GM03348 (cell line): ENCODE data around the gene MAP3K19.
"Not testable (repeated sequence)": the region's sequence is repeated elsewhere in the genome, so short reads cannot be mapped to it uniquely, and the experiment has no call there.

Experiments
- DNase-seq: peaks from one replicate; pipeline ENCODE4 v3.0.0; 2012; ENCODE audit warnings: low spot score

MAP3K19 gene, protein sequence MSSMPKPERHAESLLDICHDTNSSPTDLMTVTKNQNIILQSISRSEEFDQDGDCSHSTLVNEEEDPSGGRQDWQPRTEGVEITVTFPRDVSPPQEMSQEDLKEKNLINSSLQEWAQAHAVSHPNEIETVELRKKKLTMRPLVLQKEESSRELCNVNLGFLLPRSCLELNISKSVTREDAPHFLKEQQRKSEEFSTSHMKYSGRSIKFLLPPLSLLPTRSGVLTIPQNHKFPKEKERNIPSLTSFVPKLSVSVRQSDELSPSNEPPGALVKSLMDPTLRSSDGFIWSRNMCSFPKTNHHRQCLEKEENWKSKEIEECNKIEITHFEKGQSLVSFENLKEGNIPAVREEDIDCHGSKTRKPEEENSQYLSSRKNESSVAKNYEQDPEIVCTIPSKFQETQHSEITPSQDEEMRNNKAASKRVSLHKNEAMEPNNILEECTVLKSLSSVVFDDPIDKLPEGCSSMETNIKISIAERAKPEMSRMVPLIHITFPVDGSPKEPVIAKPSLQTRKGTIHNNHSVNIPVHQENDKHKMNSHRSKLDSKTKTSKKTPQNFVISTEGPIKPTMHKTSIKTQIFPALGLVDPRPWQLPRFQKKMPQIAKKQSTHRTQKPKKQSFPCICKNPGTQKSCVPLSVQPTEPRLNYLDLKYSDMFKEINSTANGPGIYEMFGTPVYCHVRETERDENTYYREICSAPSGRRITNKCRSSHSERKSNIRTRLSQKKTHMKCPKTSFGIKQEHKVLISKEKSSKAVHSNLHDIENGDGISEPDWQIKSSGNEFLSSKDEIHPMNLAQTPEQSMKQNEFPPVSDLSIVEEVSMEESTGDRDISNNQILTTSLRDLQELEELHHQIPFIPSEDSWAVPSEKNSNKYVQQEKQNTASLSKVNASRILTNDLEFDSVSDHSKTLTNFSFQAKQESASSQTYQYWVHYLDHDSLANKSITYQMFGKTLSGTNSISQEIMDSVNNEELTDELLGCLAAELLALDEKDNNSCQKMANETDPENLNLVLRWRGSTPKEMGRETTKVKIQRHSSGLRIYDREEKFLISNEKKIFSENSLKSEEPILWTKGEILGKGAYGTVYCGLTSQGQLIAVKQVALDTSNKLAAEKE (N-terminal part only)

DNA sequence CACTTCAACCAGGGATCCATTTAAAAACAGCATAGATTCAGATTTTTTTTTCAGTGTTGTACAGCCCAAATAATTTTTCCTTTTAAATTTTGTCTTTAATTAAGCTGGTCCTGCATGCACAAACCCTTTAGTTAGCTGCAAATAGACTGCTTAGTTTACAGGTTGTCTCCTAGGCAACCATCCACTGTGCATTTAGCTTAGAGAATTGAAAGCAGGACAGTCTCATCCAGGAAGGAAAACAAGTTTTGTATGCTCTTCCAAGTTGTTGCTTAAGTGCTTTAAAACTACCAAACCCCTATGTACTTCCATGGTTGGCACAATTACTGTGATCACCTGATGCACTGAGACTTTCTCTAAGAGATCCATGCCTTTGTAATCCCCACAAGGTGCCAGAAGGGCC, at the start of gene MAP3K19:
TSS of gene MAP3K19 (minus strand) at position 148 of the 400 bp plus-strand sequence. CDS start 22,800 bp downstream, outside the sequence.
- no peak for DNase-seq

DNA sequence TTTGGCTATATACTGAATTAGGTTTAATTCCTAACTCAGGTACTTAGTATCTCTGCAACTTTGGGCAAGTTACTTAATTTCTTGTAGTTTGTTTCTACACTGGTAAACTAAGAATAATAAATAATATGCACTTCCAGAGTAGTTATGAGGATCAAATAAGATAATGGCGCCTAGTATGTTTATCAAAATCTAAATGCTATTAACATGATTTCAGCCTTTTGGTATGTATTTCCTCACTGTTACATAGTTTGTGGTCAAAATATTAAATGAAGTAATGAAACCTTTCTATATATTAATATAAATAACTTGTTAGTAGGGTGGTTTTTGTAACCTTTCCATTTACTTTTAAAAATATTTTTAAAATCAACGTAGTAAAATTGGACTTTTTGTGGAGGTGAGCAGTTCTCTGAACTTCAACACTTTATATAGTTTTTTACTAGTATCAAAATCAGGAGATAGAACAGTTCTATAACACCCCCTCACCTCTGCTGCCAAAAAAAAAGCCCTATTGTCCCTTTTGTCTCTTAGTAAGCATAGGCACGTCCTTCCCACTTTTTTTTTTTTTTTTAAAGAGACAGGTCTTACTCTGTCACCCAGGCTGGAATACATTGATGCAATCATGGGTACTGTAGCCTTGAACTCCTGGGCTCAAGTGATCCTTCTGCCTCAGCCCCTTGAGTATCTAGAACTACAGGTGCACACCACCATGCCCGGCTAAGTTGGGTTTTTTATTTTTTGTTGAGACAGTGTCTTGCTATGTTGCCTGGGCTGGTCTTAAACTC, 49.6 kb upstream of the MAP3K19 start:
- DNase-seq, result no peak

DNA sequence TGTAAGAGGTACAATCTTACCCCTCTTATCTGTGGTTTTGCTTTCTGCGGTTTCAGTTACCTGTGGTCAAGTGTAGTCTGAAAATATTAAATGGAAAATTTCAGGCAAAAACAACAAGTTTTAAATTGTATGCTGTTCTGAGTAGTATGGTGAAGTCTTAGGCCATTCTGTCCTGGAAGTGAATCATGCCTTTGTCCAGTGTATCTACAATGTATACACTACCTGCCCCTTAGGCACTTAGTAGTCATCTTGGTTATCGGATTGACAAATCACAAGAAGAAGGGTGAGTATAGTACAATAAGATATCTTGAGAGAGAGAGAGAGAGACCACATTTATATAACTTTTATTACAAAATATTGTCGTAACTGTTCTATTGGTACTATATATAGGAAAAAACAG, 48.3 kb upstream of the MAP3K19 start:
- DNase-seq, result no peak

DNA sequence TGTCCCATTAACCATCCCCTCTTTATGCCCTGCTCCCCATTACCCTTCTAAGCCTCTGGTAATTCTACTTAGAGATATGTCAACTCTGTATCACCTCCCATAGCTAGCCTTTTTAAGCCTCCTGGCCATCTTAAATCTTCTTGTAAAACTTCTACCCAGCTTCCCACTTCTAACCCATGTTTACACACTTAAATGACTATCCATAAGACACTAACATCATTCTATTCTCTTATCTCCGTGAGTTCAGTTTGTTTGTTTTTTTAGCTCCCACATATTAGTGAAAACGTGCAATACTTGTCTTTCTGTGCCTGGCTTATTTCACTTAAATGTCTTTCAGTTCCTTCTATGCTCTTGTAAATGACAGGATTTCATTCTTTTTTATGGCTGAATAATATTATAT, 47.3 kb upstream of the MAP3K19 start:
- DNase-seq, result no peak

DNA sequence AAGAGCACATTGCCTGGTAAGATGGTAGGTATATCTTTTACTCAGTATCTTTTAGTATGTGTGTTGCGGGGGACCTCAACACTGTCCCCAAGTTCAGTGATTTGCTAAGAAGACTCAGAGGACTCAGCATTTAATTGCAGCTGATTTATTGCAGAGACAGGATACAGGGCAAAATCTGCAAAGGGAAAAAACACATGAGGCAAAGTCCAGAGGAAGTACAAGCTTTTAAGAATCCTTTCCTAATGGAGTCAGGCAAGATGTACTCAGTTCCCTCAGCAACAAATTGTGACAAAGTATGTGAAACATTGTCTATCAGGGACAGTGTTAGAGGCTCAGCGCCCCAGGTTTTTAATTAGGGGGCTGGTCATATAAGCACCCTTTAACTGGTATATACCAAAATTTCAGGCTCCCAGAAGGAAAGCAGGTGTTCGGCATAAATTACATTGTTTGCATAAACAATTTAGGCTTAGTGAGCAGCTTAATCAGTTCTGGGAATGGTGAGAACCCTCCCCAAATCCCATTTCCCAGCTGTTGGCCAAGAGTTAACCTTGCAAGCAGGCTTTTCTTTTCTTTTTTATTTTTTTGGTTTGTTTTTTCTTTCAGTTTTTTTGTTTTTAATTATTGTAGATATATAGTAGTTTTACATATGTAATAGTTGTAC, 46.6 kb upstream of the MAP3K19 start:
- no peak for DNase-seq

DNA sequence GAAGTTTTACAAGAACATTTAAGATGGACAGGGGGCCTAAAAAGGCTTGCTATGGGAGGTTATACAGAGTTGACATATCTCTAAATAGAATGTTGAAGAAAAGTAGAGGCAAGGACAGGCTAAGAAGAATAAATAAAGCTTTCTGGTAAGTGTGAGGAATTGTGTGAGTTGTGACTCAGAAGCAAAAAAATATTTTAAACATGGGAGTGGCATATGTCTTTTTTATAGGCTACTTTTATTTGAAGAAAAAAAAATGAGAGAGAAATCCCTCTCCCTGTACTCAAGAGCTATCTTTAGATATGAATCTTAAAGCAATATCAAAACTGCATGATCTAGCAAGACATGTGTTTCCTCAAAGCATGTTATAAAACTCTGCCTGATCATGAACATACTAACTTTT, 45.9 kb upstream of the MAP3K19 start:
- DNase-seq, result no peak

DNA sequence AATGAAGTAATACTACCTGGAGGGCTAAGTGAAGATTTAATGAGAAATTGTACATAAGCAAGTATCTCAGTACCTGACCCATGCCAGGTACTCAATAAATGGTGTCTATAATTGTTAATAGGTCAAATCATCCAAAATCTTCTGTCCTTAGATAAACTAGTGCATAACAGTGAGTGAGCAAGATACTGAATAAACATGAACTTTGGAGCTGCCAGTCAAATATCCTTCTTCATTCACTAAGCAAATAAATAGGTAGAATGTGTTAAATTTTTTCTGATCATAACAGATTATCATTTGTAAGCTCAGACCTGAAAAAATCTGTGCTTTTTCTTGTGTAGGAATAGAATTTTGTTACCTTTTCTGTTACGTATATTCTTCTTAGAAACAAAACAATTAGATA, 44.4 kb upstream of the MAP3K19 start:
- DNase-seq, result no peak

DNA sequence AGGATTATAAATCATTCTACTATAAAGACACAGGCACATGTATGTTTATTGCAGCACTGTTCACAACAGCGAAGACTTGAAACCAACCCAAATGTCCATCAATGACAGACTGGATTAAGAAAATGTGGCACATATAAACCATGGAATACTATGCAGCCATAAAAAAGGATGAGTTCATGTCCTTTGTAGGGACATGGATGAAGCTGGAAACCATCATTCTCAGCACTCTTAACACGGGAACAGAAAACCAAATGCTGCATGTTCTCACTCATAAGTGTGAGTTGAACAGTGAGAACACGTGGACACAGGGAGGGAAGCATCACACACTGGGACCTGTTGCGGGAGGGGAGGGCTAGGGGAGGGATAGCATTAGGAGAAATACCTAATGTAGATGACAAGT, 42.4 kb upstream of the MAP3K19 start:
- DNase-seq, result not testable (repeated sequence)

DNA sequence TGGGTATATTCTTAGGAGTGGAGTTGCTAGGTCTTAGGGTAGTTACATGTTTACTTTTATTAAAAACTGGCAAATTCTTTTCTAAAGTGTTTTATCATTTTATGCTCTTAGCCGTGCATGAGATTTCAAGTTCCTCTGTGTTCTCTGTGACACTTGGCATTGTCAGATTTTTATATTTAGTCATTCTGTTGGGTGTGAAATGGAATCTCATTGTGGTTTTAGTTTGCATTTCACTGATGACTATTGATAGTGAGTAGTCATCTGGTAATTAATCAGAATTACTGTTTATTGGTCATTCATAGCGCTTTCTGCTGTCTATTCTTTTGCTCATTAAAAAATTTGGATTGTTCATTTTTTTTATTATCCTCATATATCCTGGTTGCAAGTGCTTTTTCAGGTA, 39.0 kb upstream of the MAP3K19 start:
- no peak for DNase-seq

DNA sequence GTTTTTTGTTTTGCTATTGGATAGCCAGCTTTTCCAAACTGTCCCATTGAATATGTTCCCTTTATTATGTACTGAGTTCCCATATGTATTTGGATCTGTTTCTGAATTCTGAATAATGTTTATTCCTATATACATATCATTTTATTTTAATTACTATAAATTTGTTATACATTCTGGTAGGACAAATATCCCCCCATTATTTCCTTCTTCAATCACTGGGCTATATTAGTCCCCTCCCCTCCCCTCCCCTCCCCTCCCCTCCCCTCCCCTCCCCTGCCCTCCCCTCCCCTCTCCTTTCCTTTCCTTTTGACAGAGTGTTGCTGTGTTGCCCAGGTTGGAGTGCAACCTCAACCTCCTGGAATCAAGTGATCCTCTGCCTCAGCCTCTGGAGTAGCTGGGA, 31.2 kb upstream of the MAP3K19 start:
- DNase-seq, result no peak

DNA sequence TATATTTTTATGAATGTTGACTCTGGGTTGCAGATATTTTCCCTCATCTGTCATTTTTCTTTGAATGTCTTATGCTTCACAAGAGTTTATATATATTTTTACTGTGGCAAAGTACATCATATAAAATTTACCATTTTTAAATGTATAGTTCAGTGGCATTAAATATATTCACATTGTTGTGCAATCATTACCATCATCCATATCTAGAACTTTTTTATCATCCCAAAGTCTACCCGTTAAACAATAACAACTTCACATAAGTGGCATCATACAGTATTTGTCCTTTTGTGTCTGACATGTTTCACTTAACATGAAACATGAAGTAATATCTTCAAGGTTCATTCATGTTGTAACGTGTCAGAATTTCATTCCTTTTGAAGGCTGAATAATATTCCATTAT, 29.3 kb upstream of the MAP3K19 start:
- DNase-seq, result no peak

DNA sequence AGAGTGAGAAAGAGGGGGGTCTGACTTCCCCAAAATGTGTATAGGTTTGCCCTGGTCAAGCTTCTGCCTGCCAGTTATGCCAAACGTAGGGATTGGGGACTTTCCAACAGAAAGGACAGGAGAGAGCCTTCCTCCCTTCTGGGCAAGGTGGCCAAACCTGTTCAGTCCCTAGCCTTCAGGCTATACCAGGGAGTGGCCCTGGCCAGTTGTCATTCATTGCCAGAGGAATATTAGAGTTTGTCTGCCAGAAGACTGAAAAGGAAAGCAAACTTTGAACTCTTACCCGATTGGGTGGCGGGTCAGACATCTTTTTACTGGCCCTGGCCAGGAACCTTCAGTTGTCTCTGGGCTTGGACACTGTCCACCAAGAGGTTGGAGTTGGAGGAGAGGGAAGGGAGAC, 27.0 kb upstream of the MAP3K19 start:
- no peak for DNase-seq

DNA sequence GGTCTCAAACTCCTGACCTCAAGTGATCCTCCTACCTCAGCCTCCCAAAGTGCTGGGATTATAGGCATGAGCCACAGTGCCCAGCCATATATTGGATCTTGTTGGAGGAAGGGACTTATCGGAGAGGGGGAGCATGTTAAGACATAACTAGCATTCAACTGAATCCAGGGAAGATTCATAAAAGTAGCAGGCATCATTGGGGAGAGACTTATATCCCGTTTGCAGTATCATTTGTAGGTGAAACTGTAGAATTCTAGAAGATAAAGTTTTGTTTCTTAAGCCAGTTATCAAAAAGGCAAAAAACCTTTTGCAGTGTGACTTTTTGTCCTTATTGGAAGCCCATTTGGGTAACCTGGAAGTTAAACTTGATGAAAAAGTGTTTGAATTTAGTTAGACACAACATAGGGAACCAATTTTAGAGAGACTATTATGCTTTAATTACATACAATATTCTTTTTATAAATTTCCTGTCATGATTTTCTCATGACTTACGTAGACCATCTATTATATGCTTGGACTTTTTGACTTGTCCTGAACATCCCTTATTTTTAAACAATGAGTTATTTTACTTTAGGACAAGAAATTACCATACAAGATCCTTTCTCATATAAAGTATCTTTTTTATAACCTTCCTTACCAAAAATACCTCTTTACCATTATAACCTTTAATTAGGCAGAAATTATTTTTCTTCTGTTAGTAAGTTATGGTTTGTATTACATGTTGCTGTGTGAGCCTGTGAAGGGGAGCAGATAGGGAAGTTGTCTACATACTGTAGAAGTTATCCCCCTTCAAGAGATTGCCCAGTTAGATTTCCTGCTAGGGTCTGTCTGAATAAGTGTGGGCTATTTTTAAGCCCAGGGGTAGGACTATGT, 25.1 kb upstream of the MAP3K19 start:
- no peak for DNase-seq

DNA sequence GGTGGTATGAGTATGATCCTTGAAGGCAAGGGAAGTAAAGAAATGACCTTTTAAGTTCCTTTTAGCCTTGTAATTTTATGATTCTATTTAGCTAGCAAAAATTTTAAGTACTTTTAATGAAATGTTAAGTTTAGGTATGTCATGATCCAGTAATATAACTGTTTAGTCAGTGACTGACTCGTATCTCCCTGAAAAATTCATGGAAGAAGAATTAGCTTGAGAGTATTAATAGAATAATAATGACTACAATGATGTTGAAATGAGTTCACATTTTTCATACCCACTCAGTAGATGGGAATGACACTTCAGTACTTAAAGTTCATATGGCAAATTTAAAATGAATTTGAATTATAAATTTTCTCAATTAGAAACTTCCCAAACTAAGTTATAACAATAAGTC, 19.5 kb upstream of the MAP3K19 start:
- peak; percentile 29 for DNase-seq

DNA sequence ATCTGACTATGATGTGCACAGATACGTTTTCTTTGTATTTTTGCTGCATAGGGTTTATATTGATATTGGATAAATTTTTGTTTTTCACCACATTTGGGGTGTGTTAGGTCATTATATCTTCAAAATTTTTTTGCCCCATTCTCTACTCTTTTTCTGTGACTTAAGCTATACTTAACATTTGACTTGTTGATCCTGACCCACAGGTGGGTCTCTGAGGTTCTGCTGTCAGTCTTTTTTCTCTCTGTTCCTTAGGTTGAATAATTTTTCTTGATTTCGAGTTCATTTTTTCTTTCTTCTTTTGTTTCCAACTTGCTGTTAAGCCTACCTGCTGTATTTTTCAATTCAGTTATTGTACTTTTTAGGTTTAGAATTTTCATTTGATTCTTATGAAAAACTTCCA, 16.9 kb upstream of the MAP3K19 start:
- no peak for DNase-seq

DNA sequence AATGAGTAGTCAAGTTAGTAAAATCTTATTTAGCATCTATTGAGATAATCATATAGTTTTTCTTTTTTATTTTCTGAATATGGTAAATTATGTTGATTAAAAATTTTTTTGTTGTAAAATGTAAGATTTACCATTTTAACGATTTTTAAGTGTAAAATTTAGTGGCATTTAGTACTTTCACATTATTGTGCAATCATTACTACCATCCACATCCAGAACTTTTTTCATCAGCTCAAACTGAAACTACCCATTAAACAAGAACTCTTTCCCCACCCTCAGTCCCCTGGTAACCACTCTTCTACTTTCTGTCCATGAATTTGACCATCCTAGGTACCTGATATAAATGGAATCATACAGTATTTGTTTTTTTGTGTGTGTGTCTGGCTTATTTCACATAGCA, 16.0 kb upstream of the MAP3K19 start:
- DNase-seq, result no peak

DNA sequence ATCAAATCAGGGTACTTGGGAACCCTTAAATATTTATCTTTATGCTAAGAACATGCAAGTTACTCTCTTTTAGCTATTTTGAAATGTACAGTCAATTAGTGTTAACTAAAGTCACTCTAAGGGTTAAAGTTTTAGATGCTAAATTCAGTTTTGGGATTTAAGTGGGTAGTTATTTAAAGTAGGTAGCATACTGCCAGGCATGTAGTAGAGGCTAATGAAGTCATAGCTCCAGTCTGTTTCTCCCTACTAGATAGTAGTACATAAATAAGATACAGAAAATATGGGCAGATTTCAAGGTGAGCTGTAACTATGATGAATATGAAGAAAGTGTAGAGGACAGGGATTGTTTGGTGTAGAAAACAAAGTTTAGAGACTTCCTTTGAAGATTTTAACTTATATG, 12.3 kb upstream of the MAP3K19 start:
- DNase-seq, result no peak

DNA sequence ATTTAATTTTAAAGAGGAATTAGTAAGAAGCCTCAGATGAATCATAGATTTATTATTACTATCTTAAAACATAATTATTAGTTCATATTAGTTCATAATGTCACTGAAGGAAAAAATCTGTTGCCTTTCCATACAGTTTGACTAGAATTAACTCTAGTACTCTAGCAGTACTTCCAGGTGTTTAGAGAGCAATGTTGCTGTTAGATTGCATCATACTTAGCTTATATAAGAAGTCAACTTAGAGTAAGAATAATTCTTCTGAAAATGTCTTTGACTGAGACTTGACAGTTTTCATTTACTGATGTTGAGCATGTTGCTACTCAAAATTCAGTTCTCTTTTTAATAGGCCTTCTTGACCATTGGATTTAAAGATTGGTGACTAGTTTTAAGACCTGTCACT, 9.5 kb upstream of the MAP3K19 start:
- DNase-seq, result no peak

DNA sequence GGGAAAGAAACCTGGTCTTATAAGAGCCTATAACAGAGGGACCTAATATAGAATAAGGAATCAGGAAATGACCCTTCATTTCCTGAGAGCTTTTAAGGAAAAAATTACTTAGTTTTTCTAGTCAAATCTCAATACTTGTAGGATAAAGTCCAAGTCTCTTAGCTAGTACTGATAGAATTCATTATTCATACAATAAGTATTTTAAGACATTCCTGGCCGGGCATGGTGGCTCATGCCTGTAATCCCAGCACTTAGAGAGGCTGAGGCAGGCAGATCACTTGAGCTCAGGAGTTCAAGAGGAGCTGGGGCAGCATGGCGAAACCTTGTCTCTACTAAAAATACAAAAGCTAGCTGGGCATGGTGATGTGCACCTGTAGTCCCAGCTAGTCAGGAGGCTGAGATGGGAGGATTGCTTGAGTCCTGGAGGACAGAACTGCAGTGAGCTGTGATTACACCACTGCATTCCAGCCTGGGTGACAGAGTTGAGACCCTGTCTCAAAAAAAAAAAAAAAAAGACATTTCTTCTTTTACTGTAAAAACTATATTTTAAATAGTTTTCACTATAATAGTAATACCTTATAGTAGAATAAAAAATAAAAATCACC, 8.0 kb upstream of the MAP3K19 start:
- DNase-seq, result peak; percentile 47

DNA sequence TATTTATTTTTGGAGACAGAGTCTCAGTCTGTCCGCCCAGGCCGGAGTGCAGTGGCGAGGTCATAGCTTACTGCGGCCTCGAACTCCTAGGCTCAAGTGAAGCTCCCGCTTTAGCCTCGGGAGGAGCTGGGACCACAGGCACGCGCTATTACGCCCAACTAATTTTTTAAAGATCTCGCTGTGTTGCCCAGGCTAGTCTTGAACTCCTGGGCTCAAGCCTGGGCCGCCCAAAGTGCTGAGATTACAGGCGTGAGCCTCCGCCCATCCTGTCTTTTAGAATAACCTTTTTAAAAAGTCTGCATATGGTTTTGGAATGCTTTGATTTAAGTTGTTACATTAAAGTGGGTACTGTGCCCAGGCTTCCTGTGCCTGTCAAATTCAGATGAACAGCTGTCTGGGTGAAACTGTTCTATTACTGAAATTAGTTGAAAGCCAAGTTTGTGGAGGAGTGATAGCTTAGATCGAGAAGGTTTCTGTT, 5.8 kb upstream of the MAP3K19 start:
- peak; percentile 11 for DNase-seq
